Fibroblast of mammary gland (primary cell): Measurements from ENCODE around the gene GKAP1.

Experiments used
- DNase-seq: peaks from one replicate; pipeline ENCODE4 v3.0.0-alpha.2; 2010; ENCODE audit warnings: low read depth
- H3K4me3 ChIP-seq: 2 replicates; pipeline ENCODE4 v1.5.1; 2011; ENCODE audit warnings: low read depth, mild to moderate bottlenecking, low read length, moderate library complexity; ENCODE audit not compliant: control insufficient read depth
- CTCF ChIP-seq: conservative IDR thresholded peaks from 2 replicates; pipeline ENCODE4 v1.5.1; 2011; ENCODE audit warnings: low read depth, low read length, inconsistent platforms; ENCODE audit not compliant: control insufficient read depth, insufficient read depth

Gene GKAP1

GRCh38 chr9:83792746-83793145, 24.8 kb downstream of the GKAP1 start:
- no peak for TF ChIP-seq CTCF
- H3K4me3 ChIP-seq, result no peak overlapping the region
- DNase-seq, result no peak

GRCh38 chr9:83778164-83778563, 39.4 kb downstream of the GKAP1 start:
- no peak overlapping the region for H3K4me3 ChIP-seq
- DNase-seq, result no peak
- TF ChIP-seq CTCF, result no peak

GRCh38 chr9:83775932-83776331, 41.6 kb downstream of the GKAP1 start:
- H3K4me3 ChIP-seq, result no peak overlapping the region
- no peak for DNase-seq
- TF ChIP-seq CTCF, result no peak

- no peak for DNase-seq
- no peak for TF ChIP-seq CTCF
- H3K4me3 ChIP-seq, result no peak overlapping the region
Observed at GRCh38 chr9:83772860-83773259, 44.7 kb downstream of the GKAP1 start.

GRCh38 chr9:83765376-83765775, 52.2 kb downstream of the GKAP1 start:
- no peak for TF ChIP-seq CTCF
- no peak for DNase-seq
- no peak overlapping the region for H3K4me3 ChIP-seq

GRCh38 chr9:83754383-83754977, 63.1 kb downstream of the GKAP1 start:
- DNase-seq, result no peak
- no peak overlapping the region for H3K4me3 ChIP-seq
- TF ChIP-seq CTCF, result no peak

- DNase-seq, result no peak
- no peak for TF ChIP-seq CTCF
- H3K4me3 ChIP-seq, result no peak overlapping the region
Observed at GRCh38 chr9:83749706-83750105, 67.9 kb downstream of the GKAP1 start.
